Measurements from ENCODE around the gene PAFAH2.

- TF ChIP-seq GATA3 (IDR thresholded peaks at IDR 0.05; ENCODE audit: low read depth, low read length): no peak
- peak; percentile 53; the same call in 1 of the 2 replicates for TF ChIP-seq GATA2 (IDR thresholded peaks at IDR 0.05; ENCODE audit: low read depth, low read length)
Observed at GRCh38 chr1:25997828-25998761, at the start of gene PAFAH2.

Measured in SH-SY5Y (cell line).